ENCODE data around the gene NDUFS3.
A peak's percentile ranks its signal among the peaks of the same experiment; 100 is the strongest.

Gene NDUFS3

GRCh38 chr11:47616726-47617416 lies 38.0 kb downstream of the NDUFS3 start:
- Histone ChIP-seq H3K4me3 (ENCODE audit: low read depth, low read length) (no peak overlapping the region), H3K27ac (peak overlapping the region; percentile 27), H3K36me3 (replicated peaks) (peaks cover 27% of the 10 kb centered on the region), H3K27me3 (replicated peaks) (no peaks in the 10 kb centered on the region)
- in situ Hi-C loops (cut with HindIII; ENCODE audit: low pct_ligation_motif_present, low sequenced_read_pairs) = no loop called here
- TF ChIP-seq CTCF (IDR thresholded peaks at IDR 0.05; ENCODE audit: low read depth, low read length, missing control alignments) = peak; percentile 97
- DNase-seq = peak; percentile 75

GRCh38 chr11:47617417-47617809 lies 38.5 kb downstream of the NDUFS3 start:
- in situ Hi-C loops (cut with HindIII; ENCODE audit: low pct_ligation_motif_present, low sequenced_read_pairs) = no loop called here

GRCh38 chr11:47620836-47621378 lies 42.0 kb downstream of the NDUFS3 start:
- no peak for DNase-seq
- Histone ChIP-seq H3K27me3 (replicated peaks) (no peaks in the 10 kb centered on the region), H3K27ac (no peak overlapping the region), H3K4me3 (ENCODE audit: low read depth, low read length) (no peak overlapping the region), H3K36me3 (replicated peaks) (peaks cover 56% of the 10 kb centered on the region)
- no peak for TF ChIP-seq CTCF (IDR thresholded peaks at IDR 0.05; ENCODE audit: low read depth, low read length, missing control alignments)
- in situ Hi-C loops (cut with HindIII; ENCODE audit: low pct_ligation_motif_present, low sequenced_read_pairs) = no loop called here

More at GRCh38 chr11:47617417-47617809, 38.5 kb downstream of the NDUFS3 start:
- Histone ChIP-seq H3K27me3 (replicated peaks) (no peaks in the 10 kb centered on the region), H3K4me3 (ENCODE audit: low read depth, low read length) (no peak overlapping the region), H3K27ac (peak overlapping the region; percentile 27), H3K36me3 (replicated peaks) (peaks cover 33% of the 10 kb centered on the region)
- peak; percentile 39 for DNase-seq
- no peak for TF ChIP-seq CTCF (IDR thresholded peaks at IDR 0.05; ENCODE audit: low read depth, low read length, missing control alignments)

- no peak overlapping the region for H3K4me3 ChIP-seq (ENCODE audit: low read depth, low read length)
- no peak overlapping the region for H3K27ac ChIP-seq
- no peaks in the 10 kb centered on the region for H3K27me3 ChIP-seq (replicated peaks)
- H3K36me3 ChIP-seq (replicated peaks) = peaks cover 75% of the 10 kb centered on the region
- in situ Hi-C loops (cut with HindIII; ENCODE audit: low pct_ligation_motif_present, low sequenced_read_pairs) = no loop called here
- DNase-seq = no peak
- no peak for TF ChIP-seq CTCF (IDR thresholded peaks at IDR 0.05; ENCODE audit: low read depth, low read length, missing control alignments)
Observed at GRCh38 chr11:47626234-47626633, 47.4 kb downstream of the NDUFS3 start.

GRCh38 chr11:47628026-47628425 lies 49.2 kb downstream of the NDUFS3 start:
- Histone ChIP-seq H3K4me3 (ENCODE audit: low read depth, low read length) (no peak overlapping the region), H3K27me3 (replicated peaks) (no peaks in the 10 kb centered on the region), H3K27ac (no peak overlapping the region), H3K36me3 (replicated peaks) (peaks cover 65% of the 10 kb centered on the region)
- DNase-seq = no peak
- in situ Hi-C loops (cut with HindIII; ENCODE audit: low pct_ligation_motif_present, low sequenced_read_pairs) = no loop called here
- TF ChIP-seq CTCF (IDR thresholded peaks at IDR 0.05; ENCODE audit: low read depth, low read length, missing control alignments) = no peak
